H7 (cell line): Measurements from ENCODE around the gene TRIM2. TPM values are rescaled to one million over a fixed set of nuclear protein-coding genes. Genes with fewer than 3 reads are reported as not detected.
A peak's percentile ranks its signal among the peaks of the same experiment; 100 is the strongest.
"Not testable (repeated sequence)": the region's sequence is repeated elsewhere in the genome, so short reads cannot be mapped to it uniquely, and the experiment has no call there.

Source experiments
- DNase-seq: peaks from one replicate; pipeline ENCODE4 v3.0.0; 2012
- H3K27me3 ChIP-seq: 2 replicates; pipeline ENCODE4 v1.6.0; 2011; ENCODE audit warnings: mild to moderate bottlenecking, low read length; ENCODE audit not compliant: control insufficient read depth, insufficient read depth
- H3K36me3 ChIP-seq: replicated peaks from 2 replicates; pipeline ENCODE4 v1.5.1; 2011; ENCODE audit warnings: low read length; ENCODE audit not compliant: control insufficient read depth, insufficient read depth
- H3K4me3 ChIP-seq: 2 replicates; pipeline ENCODE4 v1.5.1; 2011; ENCODE audit warnings: low read depth, mild to moderate bottlenecking, control low read depth, low read length, moderate library complexity; ENCODE audit not compliant: insufficient read depth
- total RNA-seq: library from RNA; depleted of rRNA; stranded (reverse); fragments of >200 nt; shearing (Covaris generic); gene quantifications from 2 replicates; pipeline ENCODE4 v1.2.3, GENCODE V29; 2014; rRNA removed

Gene TRIM2
- 49.2 and 77.4 TPM in 2 replicates for total RNA-seq

DNA sequence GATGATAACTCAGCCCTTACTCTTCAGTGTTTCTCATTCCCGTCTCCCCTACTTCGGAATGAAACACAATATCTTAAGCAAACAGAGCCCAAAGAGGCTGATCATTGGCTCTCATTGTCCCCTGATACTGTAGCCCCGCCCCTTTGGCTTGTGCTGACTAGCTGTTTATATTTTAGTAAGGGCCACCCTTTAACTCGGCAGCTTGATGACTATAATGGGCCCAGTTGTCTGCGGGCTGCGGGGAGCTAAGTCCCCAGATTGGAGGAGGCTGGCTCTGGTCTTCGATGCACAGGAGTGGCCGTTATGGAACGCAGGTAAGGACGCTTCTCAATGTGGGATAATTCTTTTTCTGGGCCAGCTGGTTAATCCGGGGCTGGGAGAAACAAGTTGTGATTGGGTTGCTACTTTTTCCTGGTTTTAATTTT lies at the start of gene TRIM2:
TSS of gene TRIM2 (plus strand) at position 197 of the 425 bp plus-strand sequence. CDS start at position 285, 88 bp downstream.
- H3K36me3 ChIP-seq = no peaks in the 10 kb centered on the region
- peak within 1 kb of the TSS; percentile 43 for H3K4me3 ChIP-seq
- peak; percentile 63 for DNase-seq
- peaks cover 6% of the 10 kb centered on the region; the same call in 1 of the 2 replicates for H3K27me3 ChIP-seq

GRCh38 chr4:153155686-153156085 lies 48.6 kb upstream of the TRIM2 start:
- Histone ChIP-seq H3K27me3 (peaks cover 48% of the 10 kb centered on the region), H3K4me3 (no peak overlapping the region), H3K36me3 (no peaks in the 10 kb centered on the region)
- DNase-seq = no peak

DNA sequence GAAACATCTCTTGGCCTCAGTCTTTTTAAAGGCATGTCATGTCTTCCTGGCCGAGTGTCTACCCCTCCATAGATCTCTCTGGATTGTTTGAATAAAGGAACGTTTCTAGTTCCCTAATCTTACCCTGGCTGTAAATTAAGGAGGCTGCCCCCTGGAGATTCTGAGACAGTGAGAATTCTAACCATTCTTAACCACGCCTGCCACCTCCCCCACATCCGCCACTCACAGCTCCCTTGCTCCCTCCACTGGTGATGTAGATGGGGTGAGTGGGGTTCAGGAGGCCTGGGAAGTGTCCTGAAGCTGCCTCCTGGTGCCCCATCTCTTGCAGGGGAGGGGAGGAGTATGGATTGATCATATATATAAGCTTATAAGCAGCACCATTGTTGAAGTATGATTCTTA lies 48.0 kb upstream of the TRIM2 start:
- peak; percentile 58 for DNase-seq
- Histone ChIP-seq H3K4me3 (no peak overlapping the region), H3K27me3 (peaks cover 48% of the 10 kb centered on the region), H3K36me3 (no peaks in the 10 kb centered on the region)

GRCh38 chr4:153156721-153157120 lies 47.5 kb upstream of the TRIM2 start:
- Histone ChIP-seq H3K27me3 (peaks cover 45% of the 10 kb centered on the region), H3K4me3 (no peak overlapping the region), H3K36me3 (no peaks in the 10 kb centered on the region)
- DNase-seq = no peak

- H3K27me3 ChIP-seq = peaks cover 25% of the 10 kb centered on the region
- DNase-seq = no peak
- H3K4me3 ChIP-seq = no peak overlapping the region
- no peaks in the 10 kb centered on the region for H3K36me3 ChIP-seq
These were observed 45.2 kb upstream of the TRIM2 start for GRCh38 chr4:153159016-153159415.

DNA sequence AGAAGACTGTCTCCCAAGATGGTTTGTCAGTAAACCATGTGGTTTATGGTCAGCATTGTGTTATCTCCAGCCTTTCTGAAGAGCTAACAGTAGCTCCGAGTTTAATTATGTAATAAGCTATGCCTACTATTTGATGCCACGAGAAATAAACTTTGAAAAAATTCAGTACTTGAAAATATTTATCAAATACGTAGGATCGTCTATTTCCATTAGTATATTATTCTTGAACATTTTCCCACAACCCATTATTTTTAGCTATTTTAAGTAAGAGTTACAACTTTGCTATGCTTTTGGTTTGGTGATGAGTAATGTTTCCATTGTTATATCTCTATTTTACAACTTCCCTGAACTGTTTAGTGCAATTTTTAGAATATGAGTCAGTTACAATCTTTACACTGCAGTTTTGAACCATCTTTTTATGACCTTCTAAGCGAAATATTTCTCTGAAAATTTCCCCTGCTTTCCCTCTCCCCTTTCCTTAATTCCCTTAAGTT lies 44.5 kb upstream of the TRIM2 start:
- H3K27me3 ChIP-seq = peaks cover 19% of the 10 kb centered on the region
- no peak for DNase-seq
- H3K4me3 ChIP-seq = no peak overlapping the region
- H3K36me3 ChIP-seq = no peaks in the 10 kb centered on the region

GRCh38 chr4:153160821-153161220 lies 43.4 kb upstream of the TRIM2 start:
- H3K36me3 ChIP-seq = no peaks in the 10 kb centered on the region
- no peak overlapping the region for H3K4me3 ChIP-seq

GRCh38 chr4:153161226-153161963 lies 42.8 kb upstream of the TRIM2 start:
- DNase-seq = no peak
- Histone ChIP-seq H3K36me3 (no peaks in the 10 kb centered on the region), H3K27me3 (peaks cover 7% of the 10 kb centered on the region; the same call in 1 of the 2 replicates), H3K4me3 (no peak overlapping the region)

More at GRCh38 chr4:153160821-153161220, 43.4 kb upstream of the TRIM2 start:
- no peak for DNase-seq
- peaks cover 9% of the 10 kb centered on the region; the same call in 1 of the 2 replicates for H3K27me3 ChIP-seq

DNA sequence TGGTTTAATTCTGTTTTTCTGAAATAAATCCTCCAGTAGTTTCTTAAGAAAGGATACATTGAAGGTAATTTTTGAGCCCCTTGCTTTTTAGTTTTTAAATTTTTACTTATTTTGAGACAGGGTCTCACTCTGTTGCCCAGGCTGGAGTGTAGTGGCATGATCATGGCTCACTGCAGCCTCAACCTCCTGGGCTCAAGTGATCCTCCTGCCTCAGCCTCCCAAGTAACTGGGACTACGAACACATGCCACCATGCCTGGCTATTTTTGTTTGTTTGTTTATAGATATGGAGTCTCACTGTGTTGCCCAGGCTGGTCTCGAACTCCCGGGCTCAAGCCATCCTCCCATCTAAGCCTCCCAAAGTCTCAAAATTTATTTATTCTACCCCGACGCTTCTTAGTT lies 39.0 kb upstream of the TRIM2 start:
- DNase-seq = not testable (repeated sequence)

DNA sequence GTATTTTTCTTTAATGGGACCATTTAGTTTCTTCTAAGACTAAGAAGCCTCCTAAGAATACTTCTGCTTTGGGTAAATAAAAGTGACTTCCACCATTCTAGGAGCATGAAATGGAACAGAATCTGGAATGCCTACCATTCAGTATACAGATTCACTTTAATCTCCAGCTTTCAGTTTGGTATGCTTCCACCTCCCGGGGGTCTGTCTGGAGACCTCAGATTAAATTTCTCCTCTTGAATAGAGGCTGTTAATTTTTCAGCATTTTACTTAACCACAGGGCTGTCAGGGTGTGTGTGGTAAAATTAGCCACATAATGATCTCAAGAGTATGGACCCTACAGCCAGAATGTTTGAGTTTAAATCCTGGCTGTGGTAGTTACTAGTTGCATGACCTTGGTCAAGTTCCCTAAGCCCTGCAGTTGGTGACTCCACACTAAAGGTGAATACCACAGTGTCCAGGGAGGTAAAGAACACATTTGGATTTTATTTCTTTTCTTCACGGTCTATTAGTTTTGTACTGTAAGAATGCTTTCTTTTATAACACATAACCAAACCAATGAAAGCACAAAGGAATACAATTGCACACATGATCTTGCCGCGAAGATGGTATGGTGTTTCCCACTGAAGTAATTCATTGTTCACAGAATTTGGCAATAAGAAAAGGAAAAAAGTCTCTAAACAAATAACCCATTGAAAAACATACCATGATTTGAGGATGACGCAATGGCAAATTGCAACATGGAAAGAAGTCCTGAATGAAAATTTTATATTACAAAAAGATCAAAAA lies 37.3 kb upstream of the TRIM2 start:
- Histone ChIP-seq H3K4me3 (no peak overlapping the region), H3K36me3 (no peaks in the 10 kb centered on the region), H3K27me3 (no peaks in the 10 kb centered on the region)
- DNase-seq = no peak

More for the DNA sequence above, 39.0 kb upstream of the TRIM2 start:
- H3K36me3 ChIP-seq, H3K27me3 ChIP-seq, H3K4me3 ChIP-seq: not testable (repeated sequence)

DNA sequence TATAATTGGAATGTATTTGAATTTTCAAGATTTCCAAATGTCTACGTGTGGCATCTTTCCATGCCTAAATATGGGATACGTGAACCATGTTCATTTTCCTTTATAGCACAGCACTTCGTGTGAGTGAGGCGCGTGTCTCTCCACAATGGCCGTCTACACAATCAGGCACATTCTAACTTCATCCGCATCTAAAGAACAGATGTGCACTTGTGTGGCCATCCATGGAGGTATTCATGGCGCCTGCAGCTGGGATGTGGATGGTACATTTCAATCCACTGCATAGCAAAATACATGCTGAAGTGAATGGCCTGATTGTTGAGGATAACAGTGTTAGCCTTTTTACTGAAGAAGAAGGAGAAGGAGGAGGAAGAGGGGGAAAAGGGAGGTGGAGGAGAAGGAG lies 34.5 kb upstream of the TRIM2 start:
- no peak for DNase-seq
- no peak overlapping the region for H3K4me3 ChIP-seq
- no peaks in the 10 kb centered on the region for H3K27me3 ChIP-seq
- H3K36me3 ChIP-seq = no peaks in the 10 kb centered on the region

GRCh38 chr4:153170407-153170806 lies 33.8 kb upstream of the TRIM2 start:
- no peak overlapping the region for H3K4me3 ChIP-seq
- no peaks in the 10 kb centered on the region for H3K36me3 ChIP-seq
- no peaks in the 10 kb centered on the region for H3K27me3 ChIP-seq
- no peak for DNase-seq

GRCh38 chr4:153174821-153175567 lies 29.2 kb upstream of the TRIM2 start:
- no peak for DNase-seq
- no peaks in the 10 kb centered on the region for H3K36me3 ChIP-seq
- no peak overlapping the region for H3K4me3 ChIP-seq
- H3K27me3 ChIP-seq = no peaks in the 10 kb centered on the region

DNA sequence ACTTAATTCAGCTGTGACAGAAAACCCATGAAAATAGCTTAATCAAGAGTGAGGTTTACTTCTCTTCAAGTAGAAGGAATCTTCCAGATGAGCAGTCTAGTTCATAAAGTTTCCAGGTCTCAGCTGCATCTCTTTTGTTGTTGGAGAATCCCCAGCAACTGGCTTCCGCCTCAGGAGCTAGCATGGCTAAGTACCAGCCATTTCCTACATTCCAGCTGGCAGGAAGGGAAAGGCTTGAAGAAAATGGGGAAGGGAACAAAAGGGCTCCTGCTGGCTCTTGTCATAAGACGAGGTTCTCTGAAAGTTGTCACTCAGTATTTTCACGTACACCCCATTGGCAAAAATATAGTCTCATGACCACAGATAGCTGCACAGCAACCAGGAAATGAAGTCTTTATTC lies 27.3 kb upstream of the TRIM2 start:
- Histone ChIP-seq H3K4me3 (no peak overlapping the region), H3K36me3 (no peaks in the 10 kb centered on the region), H3K27me3 (no peaks in the 10 kb centered on the region)
- peak; percentile 31 for DNase-seq
